HFFc6 (cell line): Measurements from ENCODE around the gene MKLN1. TPM values are rescaled to one million over a fixed set of nuclear protein-coding genes. Genes with fewer than 3 reads are reported as not detected.

Experiments
- DNase-seq: peaks from one replicate; pipeline ENCODE4 v3.0.0-alpha.2; 2018
- H3K27ac Mint-ChIP-seq: 2 replicates; pipeline ENCODE4 v1.8.0; 2020; ENCODE audit warnings: mild to moderate bottlenecking, mixed read lengths
- H3K27me3 Mint-ChIP-seq: 2 replicates; pipeline ENCODE4 v1.8.0; 2021; ENCODE audit warnings: mild to moderate bottlenecking, moderate library complexity, mixed read lengths; ENCODE audit not compliant: insufficient read depth
- H3K36me3 Mint-ChIP-seq: 2 replicates; pipeline ENCODE4 v1.8.0; 2021; ENCODE audit warnings: low read depth, mixed read lengths
- H3K4me1 Mint-ChIP-seq: 2 replicates; pipeline ENCODE4 v1.8.0; 2020; ENCODE audit warnings: low read depth, mixed read lengths
- H3K4me3 Mint-ChIP-seq: 2 replicates; pipeline ENCODE4 v1.8.0; 2020; ENCODE audit warnings: mild to moderate bottlenecking, moderate library complexity, mixed read lengths
- H3K9me3 Mint-ChIP-seq: 2 replicates; pipeline ENCODE4 v1.8.0; 2020; ENCODE audit warnings: mild to moderate bottlenecking, mixed read lengths
- total RNA-seq, 6 experiments: library from RNA; stranded (reverse); fragmentation: NEBNext Ultra II Directional; extraction: Animal tissue kit (Norgen Biotek cat#: 25700); gene quantifications; 2 replicates in 1 of 6; 3 replicates in 5 of 6; pipeline ENCODE4 v1.2.3, GENCODE V29; 2021
- TF ChIP-seq, protein P1 (sequence below): fragments of 200-600 bp; sonication (generic); IDR thresholded peaks from 2 replicates; pipeline ENCODE4 v1.5.0; 2021; ENCODE audit warnings: antibody characterized with exemption, mild to moderate bottlenecking

MKLN1 gene
- total RNA-seq, 6 experiments from 2014 or later: 31.9 to 44.7 (median 38.6) TPM

- Mint-ChIP-seq H3K4me3 (no peak overlapping the region), H3K4me1 (peaks cover 40% of the 10 kb centered on the region), H3K36me3 (peaks cover 10% of the 10 kb centered on the region; the same call in 1 of the 2 replicates), H3K27ac (peak overlapping the region; percentile 71), H3K27me3 (no peaks in the 10 kb centered on the region), H3K9me3 (no peaks in the 10 kb centered on the region)
- peak; percentile 47 for DNase-seq
- TF ChIP-seq, protein P1, sequence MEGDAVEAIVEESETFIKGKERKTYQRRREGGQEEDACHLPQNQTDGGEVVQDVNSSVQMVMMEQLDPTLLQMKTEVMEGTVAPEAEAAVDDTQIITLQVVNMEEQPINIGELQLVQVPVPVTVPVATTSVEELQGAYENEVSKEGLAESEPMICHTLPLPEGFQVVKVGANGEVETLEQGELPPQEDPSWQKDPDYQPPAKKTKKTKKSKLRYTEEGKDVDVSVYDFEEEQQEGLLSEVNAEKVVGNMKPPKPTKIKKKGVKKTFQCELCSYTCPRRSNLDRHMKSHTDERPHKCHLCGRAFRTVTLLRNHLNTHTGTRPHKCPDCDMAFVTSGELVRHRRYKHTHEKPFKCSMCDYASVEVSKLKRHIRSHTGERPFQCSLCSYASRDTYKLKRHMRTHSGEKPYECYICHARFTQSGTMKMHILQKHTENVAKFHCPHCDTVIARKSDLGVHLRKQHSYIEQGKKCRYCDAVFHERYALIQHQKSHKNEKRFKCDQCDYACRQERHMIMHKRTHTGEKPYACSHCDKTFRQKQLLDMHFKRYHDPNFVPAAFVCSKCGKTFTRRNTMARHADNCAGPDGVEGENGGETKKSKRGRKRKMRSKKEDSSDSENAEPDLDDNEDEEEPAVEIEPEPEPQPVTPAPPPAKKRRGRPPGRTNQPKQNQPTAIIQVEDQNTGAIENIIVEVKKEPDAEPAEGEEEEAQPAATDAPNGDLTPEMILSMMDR: peak; percentile 75
Observed at GRCh38 chr7:131544449-131545301, 217.0 kb downstream of the MKLN1 start.

DNA sequence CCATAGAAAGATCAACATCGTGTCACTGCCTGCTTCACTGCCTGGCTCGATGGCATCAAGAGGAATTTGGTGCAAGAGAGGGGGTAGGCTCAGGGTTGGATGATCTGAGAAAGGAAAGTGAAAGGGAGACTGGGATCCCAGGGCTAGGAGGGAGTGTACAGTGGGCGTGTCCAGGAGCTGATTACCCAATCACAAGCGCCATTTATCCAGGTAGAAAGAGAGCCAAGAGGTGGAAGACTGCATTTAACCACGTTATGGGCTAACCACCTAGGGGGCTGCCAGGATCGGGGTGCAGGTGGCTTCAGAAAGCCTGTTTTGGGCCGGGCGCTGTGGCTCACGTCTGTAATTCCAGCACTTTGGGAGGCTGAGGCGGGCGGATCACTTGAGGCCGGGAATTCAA lies 218.4 kb downstream of the MKLN1 start:
- Mint-ChIP-seq H3K36me3 (peaks cover 10% of the 10 kb centered on the region), H3K9me3 (no peaks in the 10 kb centered on the region), H3K4me3 (peak overlapping the region; percentile 19; the same call in 1 of the 2 replicates), H3K27me3 (no peaks in the 10 kb centered on the region), H3K27ac (no peak overlapping the region; the same call in 1 of the 2 replicates), H3K4me1 (peaks cover 30% of the 10 kb centered on the region)
- DNase-seq: no peak
- TF ChIP-seq, protein P1: no peak

Other genes starting within 250 kb of the MKLN1 start
- 10 to 100 TPM; 10.4 to 23.2 (median 21.3) TPM for gene PODXL, start 228.8 kb downstream of the MKLN1 start, total RNA-seq